GM12872 (cell line): Measurements from ENCODE around the gene CPNE7.
A peak's percentile ranks its signal among the peaks of the same experiment; 100 is the strongest.

ENCODE experiments used
- TF ChIP-seq, protein P1 (sequence below): IDR thresholded peaks from 3 replicates; pipeline ENCODE4 v1.5.1; 2011; ENCODE audit warnings: low read depth, mild to moderate bottlenecking, low read length, moderate library complexity; ENCODE audit not compliant: insufficient read depth

The CPNE7 gene

DNA sequence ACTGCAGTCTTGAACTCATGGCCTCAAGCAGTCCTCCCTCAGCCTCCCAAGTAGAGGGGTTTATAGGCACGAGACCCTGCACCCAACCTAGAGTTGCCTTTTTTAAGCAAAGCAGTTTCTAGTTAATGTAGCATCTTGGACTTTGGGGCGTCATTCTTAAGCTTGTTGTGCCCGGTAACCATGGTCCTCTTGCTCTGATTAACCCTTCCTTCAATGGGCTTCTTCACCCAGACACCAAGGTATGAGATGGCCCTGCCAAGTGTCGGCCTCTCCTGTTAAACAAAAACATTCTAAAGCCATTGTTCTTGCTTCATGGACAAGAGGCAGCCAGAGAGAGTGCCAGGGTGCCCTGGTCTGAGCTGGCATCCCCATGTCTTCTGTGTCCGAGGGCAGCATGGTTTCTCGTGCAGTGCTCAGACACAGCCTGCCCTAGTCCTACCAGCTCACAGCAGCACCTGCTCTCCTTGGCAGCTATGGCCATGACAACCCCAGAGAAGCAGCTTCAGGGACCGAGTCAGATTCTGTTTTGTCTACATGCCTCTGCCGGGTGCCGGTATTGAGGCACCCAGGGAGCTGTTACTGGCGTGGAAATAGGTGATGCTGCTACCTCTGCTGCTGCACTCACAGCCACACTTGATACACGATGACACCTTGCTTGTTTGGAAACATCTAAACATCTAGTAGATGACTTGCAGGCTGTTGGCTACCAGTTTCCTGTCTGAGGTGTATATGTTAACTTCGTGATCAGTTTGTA lies 11.7 kb upstream of the CPNE7 start:
- TF ChIP-seq, protein P1, sequence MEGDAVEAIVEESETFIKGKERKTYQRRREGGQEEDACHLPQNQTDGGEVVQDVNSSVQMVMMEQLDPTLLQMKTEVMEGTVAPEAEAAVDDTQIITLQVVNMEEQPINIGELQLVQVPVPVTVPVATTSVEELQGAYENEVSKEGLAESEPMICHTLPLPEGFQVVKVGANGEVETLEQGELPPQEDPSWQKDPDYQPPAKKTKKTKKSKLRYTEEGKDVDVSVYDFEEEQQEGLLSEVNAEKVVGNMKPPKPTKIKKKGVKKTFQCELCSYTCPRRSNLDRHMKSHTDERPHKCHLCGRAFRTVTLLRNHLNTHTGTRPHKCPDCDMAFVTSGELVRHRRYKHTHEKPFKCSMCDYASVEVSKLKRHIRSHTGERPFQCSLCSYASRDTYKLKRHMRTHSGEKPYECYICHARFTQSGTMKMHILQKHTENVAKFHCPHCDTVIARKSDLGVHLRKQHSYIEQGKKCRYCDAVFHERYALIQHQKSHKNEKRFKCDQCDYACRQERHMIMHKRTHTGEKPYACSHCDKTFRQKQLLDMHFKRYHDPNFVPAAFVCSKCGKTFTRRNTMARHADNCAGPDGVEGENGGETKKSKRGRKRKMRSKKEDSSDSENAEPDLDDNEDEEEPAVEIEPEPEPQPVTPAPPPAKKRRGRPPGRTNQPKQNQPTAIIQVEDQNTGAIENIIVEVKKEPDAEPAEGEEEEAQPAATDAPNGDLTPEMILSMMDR: no peak

DNA sequence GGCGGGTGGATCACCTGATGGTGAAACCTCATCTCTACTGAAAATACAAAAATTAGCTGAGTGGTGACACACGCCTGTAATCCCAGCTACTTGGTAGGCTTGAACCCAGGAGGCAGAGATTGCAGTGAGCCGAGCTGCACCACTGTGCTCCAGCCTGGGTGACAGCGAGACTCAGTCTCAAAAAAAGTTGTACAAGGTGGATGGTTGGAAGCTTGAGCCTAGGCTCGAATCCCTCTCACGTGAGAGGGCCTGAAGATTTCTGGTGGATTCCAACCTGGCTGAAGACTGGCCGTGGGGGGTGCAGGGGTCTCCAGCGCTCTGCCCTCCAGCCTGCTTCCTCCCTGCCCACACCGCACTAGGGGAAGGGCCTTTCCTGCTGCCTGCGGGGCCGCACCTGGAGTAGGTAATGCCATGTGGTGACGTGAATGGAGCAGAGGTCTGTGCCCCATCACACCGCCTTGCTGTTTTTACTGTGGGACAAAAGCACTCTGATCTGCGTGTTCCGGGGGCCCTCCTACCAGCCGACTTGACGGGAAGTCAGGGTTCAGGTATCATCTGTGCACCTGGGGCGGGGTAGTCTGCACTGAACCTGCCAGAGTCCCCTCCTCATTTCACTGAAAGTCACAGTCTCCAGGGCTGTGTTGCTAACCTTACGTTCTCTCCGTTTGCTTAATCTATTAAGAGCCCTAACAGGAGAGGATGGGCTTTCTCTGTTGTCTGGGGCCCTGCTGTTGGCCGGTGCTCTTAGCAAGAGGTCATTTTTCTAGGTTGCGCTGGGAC lies 10.9 kb upstream of the CPNE7 start:
- TF ChIP-seq, protein P1: no peak

DNA sequence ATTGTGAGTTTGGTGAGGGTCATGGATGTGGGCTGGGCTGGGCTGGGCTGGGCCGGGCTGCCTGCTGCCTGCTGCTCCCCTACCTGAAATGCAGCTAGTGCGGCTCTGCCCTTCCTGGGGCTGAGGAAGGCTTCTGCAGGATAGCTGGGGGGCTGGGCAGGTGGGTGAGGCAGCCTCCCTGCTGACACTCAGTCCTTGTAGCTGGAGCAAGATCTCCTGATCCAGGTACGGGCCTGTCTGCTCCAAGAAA lies 10.4 kb upstream of the CPNE7 start:
- TF ChIP-seq, protein P1: no peak

DNA sequence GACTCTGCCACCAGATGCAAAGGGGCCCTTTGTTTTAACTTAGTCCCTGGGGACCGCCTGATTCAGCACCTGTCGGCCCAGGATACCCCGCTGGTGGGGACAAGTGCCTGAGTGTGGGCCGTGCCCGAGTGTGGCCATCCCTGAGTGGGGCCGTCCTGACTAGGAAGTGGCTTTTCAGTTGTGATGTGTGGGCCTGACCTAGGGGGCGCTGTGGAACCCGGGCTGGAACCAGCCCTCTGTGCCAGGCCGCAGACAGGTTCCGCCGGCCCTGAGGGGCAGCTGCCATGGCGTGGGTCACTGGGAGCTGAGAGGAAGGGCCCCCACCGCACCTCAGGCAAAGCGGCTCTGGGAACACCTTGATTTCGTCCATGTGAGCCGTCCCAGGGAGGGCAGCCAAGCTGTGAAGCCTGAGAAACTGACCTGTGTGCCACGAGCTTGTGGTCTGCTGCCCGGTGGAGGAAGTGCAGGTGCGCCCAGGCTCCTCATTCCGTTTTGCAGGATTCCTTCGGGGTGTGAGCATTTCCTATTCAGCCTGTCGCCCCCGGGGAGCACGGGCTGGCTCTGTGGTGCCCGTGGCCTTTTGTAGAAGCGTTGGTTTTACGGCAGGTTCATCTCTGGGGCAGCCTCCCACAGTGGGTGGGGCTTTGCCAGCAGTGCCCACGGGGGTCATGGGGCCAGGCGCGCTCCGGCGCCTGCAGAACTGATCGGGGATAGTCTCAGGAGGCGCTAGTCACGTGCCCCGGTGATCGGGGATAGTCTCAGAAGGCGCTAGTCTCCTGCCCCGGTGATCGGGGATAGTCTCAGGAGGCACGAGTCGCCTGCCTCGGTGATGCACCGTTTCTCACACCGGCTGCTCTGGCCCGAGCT lies 9.8 kb upstream of the CPNE7 start:
- TF ChIP-seq, protein P1: peak; percentile 75

DNA sequence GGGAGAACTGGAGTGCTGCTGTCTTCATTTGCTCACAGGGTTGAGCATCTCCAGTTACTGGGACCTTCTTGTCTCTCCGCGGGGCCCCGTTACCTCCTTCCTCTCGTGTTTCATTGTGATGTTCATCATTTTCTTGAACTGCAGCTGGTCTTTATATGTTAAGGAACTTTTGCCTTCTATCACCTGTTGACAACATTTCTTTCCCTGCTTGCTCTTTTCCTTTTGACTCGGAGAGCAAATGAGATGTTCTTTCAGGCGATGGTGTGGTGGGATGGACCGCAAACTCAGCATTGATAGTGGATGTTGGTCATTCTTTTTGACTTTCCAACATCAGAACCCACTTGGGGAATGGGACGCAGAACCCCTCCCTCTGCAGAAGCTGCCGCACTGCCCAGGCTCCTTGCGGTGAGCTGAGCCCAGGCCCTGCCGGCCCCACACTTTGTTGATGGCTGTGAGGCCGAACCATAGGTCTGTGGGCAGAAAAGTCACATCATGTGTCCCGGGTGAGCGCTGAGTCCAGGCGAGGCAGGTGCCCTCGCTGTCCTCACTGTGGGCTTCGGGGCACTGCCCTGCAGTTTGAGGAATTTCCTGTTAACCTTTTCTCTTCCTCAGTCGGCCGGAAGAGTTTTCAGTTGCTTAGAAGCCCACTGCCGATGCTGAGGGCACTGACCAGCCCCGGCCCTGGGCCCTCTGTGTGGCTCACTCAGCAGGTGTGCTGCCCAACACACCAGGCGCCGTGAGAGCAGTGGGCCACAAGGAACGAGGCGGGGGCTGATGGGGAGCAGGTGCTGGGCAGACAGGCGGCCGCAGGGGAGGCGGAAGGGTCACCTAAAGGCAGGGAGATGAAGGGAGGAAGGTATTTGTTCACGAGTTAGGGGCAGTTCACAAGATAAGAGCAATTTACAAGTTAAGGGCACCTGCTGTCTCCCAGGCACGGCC lies 7.6 kb upstream of the CPNE7 start:
- TF ChIP-seq, protein P1: no peak

DNA sequence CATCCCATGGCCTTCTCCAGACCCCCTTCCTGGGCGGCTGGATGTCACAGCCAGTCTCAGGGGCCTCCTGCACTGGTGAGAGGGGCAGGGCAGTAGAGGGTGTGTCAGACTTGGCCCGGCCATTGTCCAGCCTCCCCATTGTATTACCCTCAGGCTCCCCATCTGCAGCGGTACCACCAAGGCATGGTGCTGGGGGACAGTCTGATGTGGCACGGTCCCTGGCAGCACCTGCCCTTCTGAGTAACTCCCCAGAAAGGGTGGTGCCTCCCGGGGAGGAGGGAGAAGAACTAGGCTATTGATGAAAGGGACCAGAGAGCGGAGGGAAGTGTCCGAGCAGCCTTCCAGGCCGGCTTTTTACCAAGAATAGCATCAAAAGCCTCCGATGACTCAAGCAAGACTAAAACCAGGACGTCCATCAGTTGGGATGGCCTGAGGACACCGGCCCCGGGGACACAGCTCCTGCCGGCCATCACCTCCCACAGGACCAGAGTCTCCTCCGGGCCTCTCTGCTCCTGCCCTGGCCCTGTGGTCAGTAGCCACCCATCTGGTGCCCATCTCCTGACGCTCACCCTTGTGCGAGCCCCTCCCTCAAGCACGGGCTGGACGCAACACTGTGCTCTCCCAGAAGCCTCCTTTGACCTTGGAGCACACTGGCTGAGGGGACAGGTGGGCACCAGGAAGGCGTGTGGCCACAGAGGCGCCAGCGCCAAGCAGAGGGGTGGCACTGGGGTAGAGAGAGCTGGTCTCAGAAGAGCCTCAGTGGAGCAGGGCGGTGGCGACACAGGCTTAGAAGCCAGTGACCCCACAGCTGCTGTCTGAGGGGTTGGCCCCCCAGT lies 5.8 kb upstream of the CPNE7 start:
- TF ChIP-seq, protein P1: no peak
